Tibial nerve (tissue), 3 donors: ENCODE measurements around the gene DDIT3.

Experiments
- CTCF ChIP-seq, 5 experiments: fragments of 200-600 bp in 3 of 5; fragments of 450-650 bp in 2 of 5; sonication (generic) in 3 of 5; IDR thresholded peaks; one replicate each; pipeline ENCODE4 v1.5.1; 2016 to 2019; ENCODE audit warnings: antibody characterized with exemption in 5 of 5, mild to moderate bottlenecking in 3 of 5, moderate library complexity in 2 of 5
- POLR2A ChIP-seq, 2 donors: fragments of 450-650 bp; IDR thresholded peaks; one replicate each; pipeline ENCODE4 v1.6.1; 2017; ENCODE audit warnings: antibody characterized with exemption in 2 of 2, mild to moderate bottlenecking in 2 of 2, moderate library complexity in 2 of 2

- no peak for TF ChIP-seq CTCF (IDR thresholded peaks at IDR 0.05)
- TF ChIP-seq POLR2A (IDR thresholded peaks at IDR 0.05) = no peak
These were observed 40.8 kb downstream of the DDIT3 start, which contains the start of gene ARHGAP9 for GRCh38 chr12:57479376-57480115.
